ENCODE results near the gene CEP112.

- TF ChIP-seq CTCF (IDR thresholded peaks at IDR 0.05) (no peak), EZH2phosphoT487 (IDR thresholded peaks at IDR 0.05) (no peak), EZH2 (IDR thresholded peaks at IDR 0.05) (no peak)
Measured at GRCh38 chr17:66167189-66167815, 24.6 kb downstream of the CEP112 start.

All from neural progenitor cell (in vitro differentiated cells).